Chondrocyte (in vitro differentiated cells): ENCODE measurements around the gene RGR. TPM values are rescaled to one million over a fixed set of nuclear protein-coding genes. Genes with fewer than 3 reads are reported as not detected.

Source experiments
- DNase-seq: peaks from one replicate; pipeline ENCODE4 v3.0.0; 2021; ENCODE audit warnings: mixed read lengths, low spot score
- H3K27ac Mint-ChIP-seq: one replicate; pipeline ENCODE4 v1.8.0; 2021; ENCODE audit warnings: mild to moderate bottlenecking, moderate library complexity, mixed read lengths; ENCODE audit not compliant: unreplicated experiment
- H3K27me3 Mint-ChIP-seq: 2 replicates; pipeline ENCODE4 v1.8.0; 2021; ENCODE audit warnings: low read depth, mixed read lengths
- H3K36me3 Mint-ChIP-seq: 2 replicates; pipeline ENCODE4 v1.8.0; 2021; ENCODE audit warnings: low read depth, mixed read lengths
- H3K4me1 Mint-ChIP-seq: 2 replicates; pipeline ENCODE4 v1.8.0; 2021; ENCODE audit warnings: low read depth, mild to moderate bottlenecking, mixed read lengths
- H3K4me3 Mint-ChIP-seq: one replicate; pipeline ENCODE4 v1.8.0; 2021; ENCODE audit warnings: mild to moderate bottlenecking, moderate library complexity, mixed read lengths; ENCODE audit not compliant: unreplicated experiment
- H3K9me3 Mint-ChIP-seq: 2 replicates; pipeline ENCODE4 v1.8.0; 2021; ENCODE audit warnings: low read depth, mixed read lengths
- total RNA-seq: library from RNA; stranded (reverse); gene quantifications from 3 replicates; pipeline ENCODE4 v1.2.1, GENCODE V29; 2021
- TF ChIP-seq, protein P1 (sequence below): fragments of 200-600 bp; sonication (generic); IDR thresholded peaks from 2 replicates; pipeline ENCODE4 v1.5.0; 2021; ENCODE audit warnings: antibody characterized with exemption, mild to moderate bottlenecking, moderate library complexity

The RGR gene
- total RNA-seq, 1 donor from 2014 or later: not detected

DNA sequence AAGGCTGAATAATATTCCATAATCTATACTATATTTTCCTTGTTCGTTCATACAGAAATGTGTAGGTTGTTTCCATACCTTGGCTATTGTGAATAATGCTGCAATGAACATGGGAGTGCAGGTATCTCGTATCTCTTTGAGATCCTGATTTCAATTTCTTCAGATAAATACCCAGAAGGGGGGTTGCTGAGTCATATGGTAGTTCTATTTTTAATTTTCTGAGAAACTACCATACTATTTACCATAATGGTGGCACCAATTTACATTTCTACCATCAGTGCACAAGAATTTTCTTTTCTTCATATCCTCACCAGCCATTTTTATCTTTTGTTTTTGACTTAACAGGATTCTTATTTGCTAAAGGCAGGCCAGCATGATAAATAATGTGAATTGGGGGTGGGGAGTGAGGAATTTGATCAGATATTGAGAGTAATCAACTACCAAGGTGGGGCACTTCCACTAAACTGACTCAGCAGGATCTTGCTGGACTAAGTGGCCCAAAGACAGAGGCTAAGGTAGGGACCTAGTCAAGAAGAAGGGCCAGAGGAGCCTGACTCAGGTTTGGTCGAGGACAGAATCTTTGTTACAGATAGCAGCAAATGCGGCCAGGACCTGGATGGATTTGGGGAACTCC, 62.0 kb downstream of the RGR start:
- TF ChIP-seq, protein P1, sequence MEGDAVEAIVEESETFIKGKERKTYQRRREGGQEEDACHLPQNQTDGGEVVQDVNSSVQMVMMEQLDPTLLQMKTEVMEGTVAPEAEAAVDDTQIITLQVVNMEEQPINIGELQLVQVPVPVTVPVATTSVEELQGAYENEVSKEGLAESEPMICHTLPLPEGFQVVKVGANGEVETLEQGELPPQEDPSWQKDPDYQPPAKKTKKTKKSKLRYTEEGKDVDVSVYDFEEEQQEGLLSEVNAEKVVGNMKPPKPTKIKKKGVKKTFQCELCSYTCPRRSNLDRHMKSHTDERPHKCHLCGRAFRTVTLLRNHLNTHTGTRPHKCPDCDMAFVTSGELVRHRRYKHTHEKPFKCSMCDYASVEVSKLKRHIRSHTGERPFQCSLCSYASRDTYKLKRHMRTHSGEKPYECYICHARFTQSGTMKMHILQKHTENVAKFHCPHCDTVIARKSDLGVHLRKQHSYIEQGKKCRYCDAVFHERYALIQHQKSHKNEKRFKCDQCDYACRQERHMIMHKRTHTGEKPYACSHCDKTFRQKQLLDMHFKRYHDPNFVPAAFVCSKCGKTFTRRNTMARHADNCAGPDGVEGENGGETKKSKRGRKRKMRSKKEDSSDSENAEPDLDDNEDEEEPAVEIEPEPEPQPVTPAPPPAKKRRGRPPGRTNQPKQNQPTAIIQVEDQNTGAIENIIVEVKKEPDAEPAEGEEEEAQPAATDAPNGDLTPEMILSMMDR: no peak
- peaks cover 7% of the 10 kb centered on the region for H3K4me1 Mint-ChIP-seq
- H3K9me3 Mint-ChIP-seq: no peaks in the 10 kb centered on the region
- peaks cover 9% of the 10 kb centered on the region for H3K27me3 Mint-ChIP-seq
- H3K36me3 Mint-ChIP-seq: no peaks in the 10 kb centered on the region
- H3K4me3 Mint-ChIP-seq: no peak overlapping the region
- no peak overlapping the region for H3K27ac Mint-ChIP-seq
- DNase-seq: no peak

DNA sequence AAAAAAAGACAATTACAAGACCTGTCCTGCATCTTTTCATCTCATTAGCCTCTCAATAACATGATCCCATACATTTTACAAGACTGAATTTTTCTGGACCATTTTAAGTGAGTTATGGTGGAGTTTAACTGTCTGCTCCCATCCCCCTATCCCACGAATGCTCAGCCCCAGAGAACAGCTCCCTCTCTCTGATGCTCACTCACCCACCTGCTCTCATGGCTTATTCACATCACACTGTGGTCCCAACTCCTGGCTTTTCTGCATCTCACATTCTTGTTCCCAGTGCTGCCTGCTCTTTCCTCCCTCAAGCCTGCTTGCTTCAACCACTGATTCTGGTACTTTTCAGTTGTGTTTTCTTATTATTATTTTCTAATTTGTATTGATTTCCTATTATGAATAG, 63.2 kb downstream of the RGR start:
- no peak for DNase-seq
- no peak overlapping the region for H3K27ac Mint-ChIP-seq
- H3K27me3 Mint-ChIP-seq: peaks cover 4% of the 10 kb centered on the region

DNA sequence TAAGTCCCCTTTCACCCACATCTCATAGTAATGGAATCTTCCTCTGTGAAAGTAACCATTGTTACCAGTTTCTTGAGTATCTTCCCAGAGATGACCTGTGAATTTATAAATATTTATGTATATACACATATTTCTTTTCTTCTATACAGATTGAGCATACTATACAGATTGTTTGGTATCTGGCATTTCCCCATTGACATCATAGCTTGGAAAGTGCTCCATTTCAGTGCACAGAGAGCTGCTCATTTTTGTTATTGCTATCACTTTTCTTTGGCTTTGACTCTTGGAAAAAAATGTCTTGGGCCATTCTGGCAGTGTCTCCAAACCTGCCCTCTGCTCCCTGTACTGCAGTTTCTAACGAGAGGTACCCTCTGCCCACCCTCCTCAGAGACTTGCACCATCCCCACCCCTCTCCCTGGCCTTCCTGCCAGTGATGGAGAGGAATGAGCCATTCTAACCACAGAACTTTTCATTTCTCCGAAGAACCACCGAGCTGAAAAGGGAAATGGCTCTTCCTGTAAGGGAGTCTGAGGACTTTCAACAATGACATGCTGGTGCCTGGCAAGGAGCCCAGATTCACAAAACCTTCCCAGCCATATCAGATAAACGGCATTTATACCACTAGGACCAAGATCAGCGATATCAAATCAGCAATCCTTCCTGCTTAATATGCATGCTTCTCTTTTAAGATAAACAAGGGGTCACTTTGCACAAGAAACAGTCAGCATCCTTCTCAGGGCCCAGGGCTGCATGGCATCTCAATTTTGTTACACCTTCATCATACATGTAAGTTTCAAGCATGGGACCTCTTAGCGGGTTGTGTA, 63.8 kb downstream of the RGR start:
- Mint-ChIP-seq H3K27ac (peak overlapping the region; percentile 53), H3K4me3 (peak overlapping the region; percentile 54), H3K36me3 (no peaks in the 10 kb centered on the region), H3K9me3 (no peaks in the 10 kb centered on the region), H3K27me3 (peaks cover 4% of the 10 kb centered on the region), H3K4me1 (peaks cover 7% of the 10 kb centered on the region)
- TF ChIP-seq, protein P1: no peak
- DNase-seq: no peak

More for the DNA sequence above, 63.2 kb downstream of the RGR start:
- Mint-ChIP-seq H3K9me3 (no peaks in the 10 kb centered on the region), H3K4me1 (peaks cover 7% of the 10 kb centered on the region), H3K4me3 (no peak overlapping the region), H3K36me3 (no peaks in the 10 kb centered on the region)
- TF ChIP-seq, protein P1: no peak

Other genes starting within 250 kb of the RGR start
- gene GHITM, start 105.5 kb upstream of the RGR start, total RNA-seq: 106 to 114 TPM (median 109 TPM) in 3 replicates
- not detected in 3 replicates for gene GPR15LG, start 71.3 kb upstream of the RGR start, total RNA-seq
- 0.24 to 5.1 TPM (median 3.5 TPM) in 3 replicates for gene CDHR1, start 50.5 kb upstream of the RGR start, total RNA-seq
- gene LRIT2, start 19.5 kb upstream of the RGR start, total RNA-seq: not detected in 3 replicates
- gene LRIT1, start 3.5 kb upstream of the RGR start, total RNA-seq: not detected in 3 replicates
- 74.2 to 80.0 TPM (median 78.8 TPM) in 3 replicates for gene CCSER2, start 83.5 kb downstream of the RGR start, total RNA-seq